Body of pancreas (tissue), 4 donors: Measurements from ENCODE around the gene GRIN1.

Source experiments
- CTCF ChIP-seq, 7 experiments: fragments of 450-650 bp in 4 of 7; fragments of 200-600 bp in 3 of 7; sonication (generic) in 3 of 7; IDR thresholded peaks; one replicate each; pipeline ENCODE4 v1.5.1; 2016 to 2019; ENCODE audit warnings: antibody characterized with exemption in 7 of 7
- POLR2A ChIP-seq, 3 donors: fragments of 450-650 bp; IDR thresholded peaks; one replicate each; pipeline ENCODE4 v1.6.1; 2016; ENCODE audit warnings: antibody characterized with exemption in 3 of 3, mild to moderate bottlenecking in 2 of 3

DNA sequence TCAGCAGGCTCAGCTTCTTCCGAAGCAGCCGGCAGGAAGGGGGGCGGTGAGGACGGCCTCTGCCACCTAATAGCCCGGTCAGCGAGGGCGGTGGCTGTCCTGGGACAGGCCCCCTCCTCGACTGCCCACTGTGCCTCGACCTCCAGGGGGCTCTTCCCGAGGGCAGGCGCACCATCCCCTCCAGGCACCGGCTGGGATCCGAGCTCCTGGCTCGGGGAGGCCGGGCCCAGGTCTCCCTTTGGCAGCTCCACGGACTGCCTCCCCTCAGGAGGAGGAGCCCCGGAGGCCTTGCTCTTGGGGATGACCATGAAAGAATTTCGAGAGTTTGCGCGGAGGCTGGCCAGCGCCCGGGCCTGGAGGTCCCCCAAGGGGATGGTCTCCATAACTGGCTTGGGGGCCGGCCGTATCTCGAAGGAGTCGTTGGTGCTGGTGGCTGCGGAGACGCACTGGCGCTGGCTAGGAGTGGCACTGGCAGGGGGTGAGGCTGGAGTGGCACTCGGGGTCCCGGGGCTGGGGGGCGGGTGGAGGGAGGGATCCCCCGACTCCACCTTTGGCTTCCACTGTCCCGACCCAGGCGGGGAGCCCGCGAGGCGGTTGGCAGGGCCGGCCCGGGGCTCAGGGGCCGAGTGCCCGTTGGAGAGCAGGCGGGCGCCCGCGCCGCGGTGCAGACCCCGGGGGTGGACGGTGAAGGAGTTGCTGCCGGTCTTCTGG, 60.6 kb downstream of the GRIN1 start:
- TF ChIP-seq CTCF (IDR thresholded peaks at IDR 0.05) (no peak), POLR2A (IDR thresholded peaks at IDR 0.05) (no peak)
